Esophagus muscularis mucosa (tissue), 3 donors: ENCODE measurements around the gene SNX8.

Experiments used
- POLR2AphosphoS5 ChIP-seq, 2 donors: sonication (generic); formaldehyde crosslinking; IDR thresholded peaks; one replicate each; pipeline ENCODE4 v1.6.1; 2017; ENCODE audit warnings: antibody characterized with exemption in 2 of 2
- TF ChIP-seq, protein P1 (sequence below), 3 experiments: fragments of 200-600 bp in 2 of 3; fragments of 450-650 bp in 1 of 3; sonication (generic) in 2 of 3; IDR thresholded peaks; one replicate each; pipeline ENCODE4 v1.5.1; 2017 to 2019; ENCODE audit warnings: antibody characterized with exemption in 3 of 3, mild to moderate bottlenecking in 2 of 3, moderate library complexity in 1 of 3

DNA sequence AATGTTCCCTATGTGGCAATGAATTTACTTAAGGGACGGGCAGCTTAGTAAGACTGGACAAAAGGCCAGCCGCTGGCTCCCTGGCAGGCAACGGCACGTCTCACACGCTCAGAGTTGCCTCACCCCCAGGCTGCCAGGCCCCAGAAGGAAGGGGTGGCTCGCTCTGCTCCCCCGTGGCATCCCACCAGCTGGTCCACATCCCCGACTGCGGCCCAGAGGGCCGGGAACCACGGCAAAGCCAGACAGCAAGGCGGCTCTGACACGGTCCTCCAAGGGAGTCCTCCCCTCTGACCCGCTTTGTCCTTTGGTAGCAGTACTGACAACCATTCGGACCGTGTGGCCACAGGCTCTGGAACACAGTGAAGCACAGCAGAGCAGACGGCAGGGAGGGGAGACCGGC lies 38.1 kb downstream of the SNX8 start:
- TF ChIP-seq, protein P1, sequence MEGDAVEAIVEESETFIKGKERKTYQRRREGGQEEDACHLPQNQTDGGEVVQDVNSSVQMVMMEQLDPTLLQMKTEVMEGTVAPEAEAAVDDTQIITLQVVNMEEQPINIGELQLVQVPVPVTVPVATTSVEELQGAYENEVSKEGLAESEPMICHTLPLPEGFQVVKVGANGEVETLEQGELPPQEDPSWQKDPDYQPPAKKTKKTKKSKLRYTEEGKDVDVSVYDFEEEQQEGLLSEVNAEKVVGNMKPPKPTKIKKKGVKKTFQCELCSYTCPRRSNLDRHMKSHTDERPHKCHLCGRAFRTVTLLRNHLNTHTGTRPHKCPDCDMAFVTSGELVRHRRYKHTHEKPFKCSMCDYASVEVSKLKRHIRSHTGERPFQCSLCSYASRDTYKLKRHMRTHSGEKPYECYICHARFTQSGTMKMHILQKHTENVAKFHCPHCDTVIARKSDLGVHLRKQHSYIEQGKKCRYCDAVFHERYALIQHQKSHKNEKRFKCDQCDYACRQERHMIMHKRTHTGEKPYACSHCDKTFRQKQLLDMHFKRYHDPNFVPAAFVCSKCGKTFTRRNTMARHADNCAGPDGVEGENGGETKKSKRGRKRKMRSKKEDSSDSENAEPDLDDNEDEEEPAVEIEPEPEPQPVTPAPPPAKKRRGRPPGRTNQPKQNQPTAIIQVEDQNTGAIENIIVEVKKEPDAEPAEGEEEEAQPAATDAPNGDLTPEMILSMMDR (IDR thresholded peaks at IDR 0.05): no peak
- no peak for TF ChIP-seq POLR2AphosphoS5 (IDR thresholded peaks at IDR 0.05)
